ENCODE data around the gene STRN. TPM values are rescaled to one million over a fixed set of nuclear protein-coding genes. Genes with fewer than 3 reads are reported as not detected.

Gene STRN
- total RNA-seq, 6 experiments from 2014 or later, result 6.2 to 10.6 (median 8.2) TPM

DNA sequence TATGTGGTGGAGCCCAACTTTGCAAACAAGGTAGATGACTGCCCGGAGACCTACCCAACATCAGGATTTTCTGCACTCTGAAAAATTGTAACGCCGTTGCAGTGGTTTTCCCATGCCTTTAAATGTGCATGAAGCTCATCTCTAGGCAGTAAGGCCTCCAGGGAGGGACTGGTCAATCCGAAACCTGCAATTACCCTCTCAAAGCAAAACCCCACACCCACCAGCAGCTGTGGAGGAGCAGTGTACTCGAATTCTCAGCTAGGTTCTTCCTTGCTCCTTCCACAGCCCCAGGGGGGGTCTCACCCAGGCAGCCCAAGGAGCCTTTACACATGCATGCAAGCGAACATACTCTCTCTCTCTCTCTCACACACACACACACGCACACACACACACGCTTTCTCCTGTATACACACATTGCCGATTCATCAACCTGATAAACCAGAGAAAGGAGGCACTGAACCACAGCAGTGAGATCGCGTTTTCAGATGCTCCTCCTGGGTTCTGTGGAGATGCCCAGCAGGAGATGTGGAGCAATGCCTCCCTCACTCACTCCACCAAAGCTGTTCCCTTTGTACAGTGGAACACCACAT, 160.6 kb downstream of the STRN start:
- WGBS (ENCODE audit: insufficient coverage, low coverage, low lambda C conversion rate, missing lambda C conversion rate), result 68% methylated on average over 5 of the region's 11 CpGs
- no peak for ATAC-seq
- intact Hi-C loops (cut with DNase I), result no loop called here
- Histone ChIP-seq H3K4me1 (no peaks in the 10 kb centered on the region), H3K9me3 (no peaks in the 10 kb centered on the region), H3K27me3 (no peaks in the 10 kb centered on the region), H3K4me3 (no peak overlapping the region), H3K27ac (no peak overlapping the region), H3K36me3 (no peaks in the 10 kb centered on the region)
- TF ChIP-seq POLR2A (IDR thresholded peaks at IDR 0.05), result no peak
- TF ChIP-seq, protein P1, sequence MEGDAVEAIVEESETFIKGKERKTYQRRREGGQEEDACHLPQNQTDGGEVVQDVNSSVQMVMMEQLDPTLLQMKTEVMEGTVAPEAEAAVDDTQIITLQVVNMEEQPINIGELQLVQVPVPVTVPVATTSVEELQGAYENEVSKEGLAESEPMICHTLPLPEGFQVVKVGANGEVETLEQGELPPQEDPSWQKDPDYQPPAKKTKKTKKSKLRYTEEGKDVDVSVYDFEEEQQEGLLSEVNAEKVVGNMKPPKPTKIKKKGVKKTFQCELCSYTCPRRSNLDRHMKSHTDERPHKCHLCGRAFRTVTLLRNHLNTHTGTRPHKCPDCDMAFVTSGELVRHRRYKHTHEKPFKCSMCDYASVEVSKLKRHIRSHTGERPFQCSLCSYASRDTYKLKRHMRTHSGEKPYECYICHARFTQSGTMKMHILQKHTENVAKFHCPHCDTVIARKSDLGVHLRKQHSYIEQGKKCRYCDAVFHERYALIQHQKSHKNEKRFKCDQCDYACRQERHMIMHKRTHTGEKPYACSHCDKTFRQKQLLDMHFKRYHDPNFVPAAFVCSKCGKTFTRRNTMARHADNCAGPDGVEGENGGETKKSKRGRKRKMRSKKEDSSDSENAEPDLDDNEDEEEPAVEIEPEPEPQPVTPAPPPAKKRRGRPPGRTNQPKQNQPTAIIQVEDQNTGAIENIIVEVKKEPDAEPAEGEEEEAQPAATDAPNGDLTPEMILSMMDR (IDR thresholded peaks at IDR 0.05), result no peak
- no peak for DNase-seq

GRCh38 chr2:36802952-36803351, 163.4 kb downstream of the STRN start:
- no peak for ATAC-seq
- no peak overlapping the region for H3K27ac ChIP-seq
- intact Hi-C loops (cut with DNase I), result no loop called here
- no peaks in the 10 kb centered on the region for H3K27me3 ChIP-seq
- H3K4me3 ChIP-seq, result no peak overlapping the region
- no peak for DNase-seq
- no peaks in the 10 kb centered on the region for H3K36me3 ChIP-seq
- H3K9me3 ChIP-seq, result no peaks in the 10 kb centered on the region
- no peaks in the 10 kb centered on the region for H3K4me1 ChIP-seq
- WGBS (ENCODE audit: insufficient coverage, low coverage, low lambda C conversion rate, missing lambda C conversion rate), result 75% methylated on average over 1 of the region's 3 CpGs
- TF ChIP-seq, protein P1 (IDR thresholded peaks at IDR 0.05), result no peak
- no peak for TF ChIP-seq POLR2A (IDR thresholded peaks at IDR 0.05)

- 68% methylated on average over 6 of the region's 6 CpGs for WGBS (ENCODE audit: insufficient coverage, low coverage, low lambda C conversion rate, missing lambda C conversion rate)
- H3K4me1 ChIP-seq, result no peaks in the 10 kb centered on the region
These were observed 165.2 kb downstream of the STRN start for GRCh38 chr2:36801088-36801487.

GRCh38 chr2:36800381-36800780, 166.0 kb downstream of the STRN start:
- WGBS (ENCODE audit: insufficient coverage, low coverage, low lambda C conversion rate, missing lambda C conversion rate), result no CpG with 5 or more reads among the region's 11 CpGs
- H3K9me3 ChIP-seq, result peaks cover 0 to 4% (median 0%) of the 10 kb centered on the region in 4 donors
- ATAC-seq (peak in 2 of 4 donors; percentile 27 to 39), DNase-seq (no peak)
- H3K36me3 ChIP-seq, result no peaks in the 10 kb centered on the region
- H3K4me1 ChIP-seq, result no peaks in the 10 kb centered on the region
- no peak overlapping the region for H3K27ac ChIP-seq
- H3K4me3 ChIP-seq, result no peak overlapping the region
- intact Hi-C loops (cut with DNase I), result no loop called here
- H3K27me3 ChIP-seq, result no peaks in the 10 kb centered on the region
- TF ChIP-seq, protein P1 (IDR thresholded peaks at IDR 0.05), result no peak
- TF ChIP-seq POLR2A (IDR thresholded peaks at IDR 0.05), result no peak

More at GRCh38 chr2:36801088-36801487, 165.2 kb downstream of the STRN start:
- peaks cover 0 to 3% (median 0%) of the 10 kb centered on the region in 4 donors for H3K9me3 ChIP-seq
- DNase-seq (no peak), ATAC-seq (no peak)
- no peak overlapping the region for H3K4me3 ChIP-seq
- no peaks in the 10 kb centered on the region for H3K27me3 ChIP-seq
- H3K27ac ChIP-seq, result no peak overlapping the region
- intact Hi-C loops (cut with DNase I), result no loop called here
- no peaks in the 10 kb centered on the region for H3K36me3 ChIP-seq
- TF ChIP-seq, protein P1 (IDR thresholded peaks at IDR 0.05), result no peak
- TF ChIP-seq POLR2A (IDR thresholded peaks at IDR 0.05), result no peak
